H1 (cell line): ENCODE results near the gene TRIM15.
"Not testable (repeated sequence)": the region's sequence is repeated elsewhere in the genome, so short reads cannot be mapped to it uniquely, and the experiment has no call there.

Source experiments
- CTCF ChIP-seq, 3 experiments: IDR thresholded peaks; 1 replicate in 2 of 3; 2 replicates in 1 of 3; pipeline versions ENCODE4 v1.5.1 to v1.6.1; 2011; ENCODE audit warnings: low read length in 3 of 3, mild to moderate bottlenecking in 3 of 3, inconsistent platforms in 2 of 3, low read depth in 1 of 3, moderate library complexity in 1 of 3; ENCODE audit not compliant: insufficient read depth in 1 of 3; ENCODE audit errors: control extremely low read depth in 1 of 3
- EP300 ChIP-seq, 2 experiments: IDR thresholded peaks; 1 replicate in 1 of 2; 2 replicates in 1 of 2; pipeline ENCODE4 v1.6.1; 2011 to 2012; ENCODE audit warnings: low read depth in 2 of 2, low read length in 2 of 2, mild to moderate bottlenecking in 2 of 2, borderline replicate concordance in 1 of 2, inconsistent platforms in 1 of 2, moderate library complexity in 1 of 2
- JUN ChIP-seq: IDR thresholded peaks from 2 replicates; pipeline ENCODE4 v1.6.1; 2011; ENCODE audit warnings: low read depth, mild to moderate bottlenecking, improper control_type of control experiment, low read length
- KDM5A ChIP-seq: fragments of 200-600 bp; IDR thresholded peaks from 2 replicates; pipeline ENCODE4 v1.7.1; 2012; ENCODE audit warnings: mild to moderate bottlenecking, low read length, inconsistent platforms, mixed read lengths
- RAD21 ChIP-seq, 2 experiments: IDR thresholded peaks in 1 of 2; conservative IDR thresholded peaks in 1 of 2; 2 replicates each; pipeline ENCODE4 v1.6.1; 2011; ENCODE audit warnings: low read depth in 2 of 2, low read length in 2 of 2, improper control_type of control experiment in 1 of 2, inconsistent platforms in 1 of 2, mild to moderate bottlenecking in 1 of 2, moderate library complexity in 1 of 2
- SP2 ChIP-seq: IDR thresholded peaks from 2 replicates; pipeline ENCODE4 v1.6.1; 2012; ENCODE audit warnings: mild to moderate bottlenecking, low read length, inconsistent platforms
- TEAD4 ChIP-seq: IDR thresholded peaks from 2 replicates; pipeline ENCODE4 v1.6.1; 2012; ENCODE audit warnings: low read depth, low read length, inconsistent platforms, mixed read lengths
- USF2 ChIP-seq: IDR thresholded peaks from 2 replicates; pipeline ENCODE4 v1.6.1; 2011; ENCODE audit warnings: low read length, improper control_type of control experiment

GRCh38 chr6:30118691-30119090, 44.7 kb upstream of the TRIM15 start:
- not testable (repeated sequence) for TF ChIP-seq EP300 (IDR thresholded peaks at IDR 0.05; ENCODE audit: borderline replicate concordance in 1 of 2, low read depth in 2 of 2, low read length in 2 of 2); CTCF (IDR thresholded peaks at IDR 0.05; ENCODE audit: control extremely low read depth in 1 of 3, insufficient read depth in 1 of 3, low read depth in 1 of 3, low read length in 3 of 3); SP2; JUN; TEAD4; RAD21 (IDR thresholded peaks at IDR 0.05 in 1 of 2, conservative IDR thresholded peaks at IDR 0.05 in 1 of 2; ENCODE audit: low read depth in 2 of 2, low read length in 2 of 2); USF2; KDM5A
